HG03432 (cell line): ENCODE measurements around the gene NUDCD2.
"Not testable (repeated sequence)": the region's sequence is repeated elsewhere in the genome, so short reads cannot be mapped to it uniquely, and the experiment has no call there.

Experiments
- ATAC-seq: cut with Tn5 transposase; IDR thresholded peaks from one replicate; pipeline ENCODE4 v1.9.1; 2021; ENCODE audit warnings: mild to moderate bottlenecking, moderate library complexity; ENCODE audit not compliant: unreplicated experiment

NUDCD2 gene

DNA sequence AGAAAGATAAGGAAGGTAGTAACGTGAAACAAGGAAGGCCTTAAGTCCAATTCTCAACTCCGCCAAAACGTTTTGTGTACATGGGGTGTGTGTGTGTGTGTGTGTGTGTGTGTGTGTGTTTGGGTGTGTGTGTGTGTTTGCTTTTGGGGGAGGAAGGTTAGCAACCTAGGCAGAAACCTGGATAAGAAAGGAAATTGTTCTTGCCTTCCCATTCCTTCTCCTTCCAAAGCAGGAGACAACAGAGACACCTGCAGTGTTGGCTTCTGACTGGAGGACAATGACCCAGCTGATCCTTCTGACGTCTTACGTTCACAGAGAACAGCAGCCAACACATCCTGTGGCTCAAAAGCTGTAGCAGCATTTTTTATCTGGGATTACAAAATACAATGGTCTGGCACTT, 26.6 kb downstream of the NUDCD2 start:
- ATAC-seq: no peak

- no peak for ATAC-seq
Observed at GRCh38 chr5:163432544-163432943, 27.4 kb downstream of the NUDCD2 start.

DNA sequence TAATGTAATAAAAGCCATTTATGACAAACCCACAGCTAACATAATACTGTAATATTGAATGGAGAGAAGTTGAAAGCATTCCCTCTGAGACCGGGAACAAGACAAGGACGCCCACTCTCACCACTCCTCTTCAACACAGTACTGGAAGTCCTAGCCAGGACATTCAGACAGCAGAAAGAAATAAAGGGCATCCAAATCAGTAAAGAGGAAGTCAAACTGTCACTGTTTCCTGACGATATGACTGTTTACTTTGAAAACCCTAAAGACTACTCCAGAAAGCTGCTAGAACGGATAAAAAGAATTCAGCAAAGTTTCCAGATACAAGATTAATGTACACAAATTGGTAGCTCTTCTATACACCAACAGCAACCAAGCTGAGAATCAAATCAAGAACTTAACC, 33.8 kb downstream of the NUDCD2 start:
- not testable (repeated sequence) for ATAC-seq

DNA sequence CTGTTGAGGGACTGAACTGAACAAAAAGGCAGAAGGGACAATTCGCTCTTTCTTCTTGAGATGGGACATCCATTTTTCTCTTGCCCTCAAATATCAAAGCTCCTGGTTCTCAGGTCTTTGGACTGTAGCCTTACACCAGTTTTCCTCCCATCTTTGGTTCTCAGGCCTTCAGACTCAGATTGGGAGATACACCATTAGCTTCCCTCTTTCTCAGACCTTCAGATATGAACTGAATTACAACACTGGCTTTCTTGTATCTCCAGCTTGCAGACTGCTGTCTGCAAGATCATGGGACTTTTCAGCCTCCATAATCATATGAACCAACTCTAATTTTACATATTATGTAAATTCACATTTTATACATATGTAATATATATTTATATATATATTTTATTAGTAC, 35.1 kb downstream of the NUDCD2 start:
- ATAC-seq: no peak

GRCh38 chr5:163415673-163416072, 44.2 kb downstream of the NUDCD2 start:
- ATAC-seq: not testable (repeated sequence)

GRCh38 chr5:163410505-163410904, 49.4 kb downstream of the NUDCD2 start:
- ATAC-seq: peak; percentile 27

DNA sequence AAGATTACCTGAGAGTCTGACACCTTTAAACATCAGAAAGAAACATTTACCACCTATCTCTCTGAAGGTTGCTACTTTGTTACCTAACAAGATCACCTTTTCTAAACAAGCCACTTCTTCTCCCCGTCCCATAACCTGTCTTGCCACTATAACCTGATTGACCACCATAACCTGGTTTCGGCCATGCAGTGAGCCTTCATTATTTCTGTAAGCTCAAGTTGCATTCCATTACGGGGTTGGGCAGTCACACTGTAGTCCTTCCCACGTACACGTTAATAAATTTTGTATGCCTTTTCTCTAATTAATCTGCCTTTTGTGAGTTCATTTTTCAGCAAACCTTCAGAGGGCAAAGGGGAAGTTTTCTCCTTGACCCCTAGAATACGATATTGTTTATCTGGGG, 50.5 kb downstream of the NUDCD2 start:
- ATAC-seq: no peak

- ATAC-seq: peak; percentile 76
Observed at GRCh38 chr5:163408311-163408923, 51.5 kb downstream of the NUDCD2 start.

DNA sequence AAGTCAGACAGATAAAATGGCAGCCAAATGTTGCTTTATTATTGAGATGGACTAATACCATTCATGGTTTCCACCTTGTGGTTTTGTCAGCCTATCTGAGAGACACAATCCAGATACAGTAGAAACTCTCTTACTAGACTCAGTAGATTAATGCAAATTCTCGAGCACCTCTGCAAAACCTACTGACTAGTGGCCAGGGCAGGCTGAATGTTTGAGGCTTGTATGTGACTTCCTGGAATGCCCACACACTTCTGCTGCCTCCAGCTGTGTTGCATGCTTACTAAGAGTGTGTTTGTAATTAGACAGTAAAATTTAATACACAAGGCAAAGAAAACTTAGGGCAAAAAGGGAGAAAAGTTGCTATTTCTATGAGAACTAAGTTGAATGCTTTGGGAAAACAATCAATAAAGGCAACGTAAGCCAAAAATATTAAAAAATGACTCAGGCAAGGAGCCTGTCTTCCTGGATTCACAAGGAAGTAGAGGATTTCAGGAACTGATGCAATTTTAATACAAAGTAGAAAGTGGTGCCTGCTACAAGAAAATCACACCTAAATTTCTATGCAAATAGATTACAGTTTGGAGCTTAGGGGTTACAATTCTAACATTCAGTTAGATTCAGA, 52.8 kb downstream of the NUDCD2 start:
- ATAC-seq: peak; percentile 83

GRCh38 chr5:163404364-163405173, 55.3 kb downstream of the NUDCD2 start:
- no peak for ATAC-seq

- ATAC-seq: no peak
Observed at GRCh38 chr5:163402007-163402406, 57.9 kb downstream of the NUDCD2 start.

- no peak for ATAC-seq
Observed at GRCh38 chr5:163401271-163401670, 58.6 kb downstream of the NUDCD2 start.

- no peak for ATAC-seq
Observed at GRCh38 chr5:163399923-163400322, 60.0 kb downstream of the NUDCD2 start.

DNA sequence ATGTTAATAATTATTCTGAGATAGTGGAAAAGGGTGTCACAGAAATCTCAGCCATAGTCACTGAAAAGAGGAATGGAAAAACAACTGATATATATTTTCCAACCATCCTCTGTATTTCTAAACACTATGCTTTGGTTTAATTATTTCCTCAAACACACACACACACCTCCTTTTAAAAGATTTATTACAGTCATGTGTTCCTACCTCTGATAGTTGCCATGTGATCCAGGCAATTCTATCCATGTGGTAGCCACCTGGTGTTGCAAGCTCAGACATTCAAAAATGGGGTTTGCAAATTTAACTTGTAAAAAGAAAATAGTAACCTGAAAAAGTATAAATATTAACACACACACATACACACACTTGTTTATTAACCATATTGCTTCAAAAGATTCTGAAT, 62.5 kb downstream of the NUDCD2 start:
- ATAC-seq: no peak

GRCh38 chr5:163396818-163397340, 63.0 kb downstream of the NUDCD2 start:
- ATAC-seq: not testable (repeated sequence)
